Esophagus squamous epithelium (tissue), 5 donors: ENCODE data around the gene TMEM200A. TPM values are rescaled to one million over a fixed set of nuclear protein-coding genes. Genes with fewer than 3 reads are reported as not detected.
"Not testable (repeated sequence)": the region's sequence is repeated elsewhere in the genome, so short reads cannot be mapped to it uniquely, and the experiment has no call there.

ENCODE experiments used
- DNase-seq: peaks from one replicate; lab custom pipeline; 2025; lab: John Stamatoyannopoulos, UW
- H3K27ac ChIP-seq, 4 donors: fragments of 200-600 bp; sonication (generic); one replicate each; pipeline ENCODE4 v1.5.1; 2016 to 2019; ENCODE audit warnings: mild to moderate bottlenecking in 1 of 4
- H3K27me3 ChIP-seq, 4 donors: fragments of 200-600 bp; sonication (generic); 1 replicate in 3 of 4; 2 replicates in 1 of 4; pipeline versions ENCODE4 v1.5.1 to v1.6.0; 2017 to 2021; ENCODE audit warnings: antibody characterized with exemption in 1 of 4
- H3K36me3 ChIP-seq, 3 donors: fragments of 200-600 bp; sonication (generic); one replicate each; pipeline ENCODE4 v1.5.1; 2016 to 2019
- H3K4me1 ChIP-seq, 3 donors: fragments of 200-600 bp; sonication (generic); one replicate each; pipeline ENCODE4 v1.5.1; 2017 to 2019
- H3K4me3 ChIP-seq, 4 donors: fragments of 200-600 bp; sonication (generic); 1 replicate in 3 of 4; 2 replicates in 1 of 4; pipeline ENCODE4 v1.5.1; 2016 to 2019; ENCODE audit warnings: mild to moderate bottlenecking in 2 of 4, moderate library complexity in 1 of 4
- H3K9me3 ChIP-seq, 3 donors: fragments of 200-600 bp; sonication (generic); one replicate each; pipeline ENCODE4 v1.5.1; 2016 to 2019
- CTCF ChIP-seq, 6 experiments: fragments of 450-650 bp in 4 of 6; fragments of 200-600 bp in 2 of 6; sonication (generic) in 2 of 6; IDR thresholded peaks; one replicate each; pipeline ENCODE4 v1.5.1; 2016 to 2019; ENCODE audit warnings: antibody characterized with exemption in 6 of 6, mild to moderate bottlenecking in 4 of 6, moderate library complexity in 4 of 6
- POLR2A ChIP-seq, 4 donors: fragments of 450-650 bp; IDR thresholded peaks; one replicate each; pipeline ENCODE4 v1.6.1; 2017; ENCODE audit warnings: antibody characterized with exemption in 4 of 4, mild to moderate bottlenecking in 4 of 4, moderate library complexity in 3 of 4
- WGBS, 2 donors: methylation state at CpG; one replicate each; pipeline ENCODE4 v1.1.5; 2018; 5-methylcytosine and 5-hydroxymethylcytosine counted together
- intact Hi-C: fragments of 100-400 bp; cut with DNase I; formaldehyde crosslinking; loops from one replicate; pipeline ENCODE4 v1.15.0; 2022
- total RNA-seq, 4 donors: library from RNA; depleted of rRNA; stranded (reverse); fragments of >200 nt; gene quantifications; one replicate each; pipeline ENCODE4 v1.1.0, GENCODE V29; 2016
- donor health status: DM: yes; HTN: yes; CAD: no.

The TMEM200A gene
- total RNA-seq, 4 donors from 2014 or later: 0.31 to 1.9 (median 0.62) TPM; not detected in 1

GRCh38 chr6:130326496-130326895, 39.3 kb upstream of the TMEM200A start:
- no peak for DNase-seq
- no peak overlapping the region for H3K4me3 ChIP-seq
- no peak overlapping the region for H3K27ac ChIP-seq
- no peaks in the 10 kb centered on the region for H3K27me3 ChIP-seq
- TF ChIP-seq POLR2A (IDR thresholded peaks at IDR 0.05) (no peak), CTCF (IDR thresholded peaks at IDR 0.05) (no peak)
- H3K36me3 ChIP-seq: no peaks in the 10 kb centered on the region
- no peaks in the 10 kb centered on the region for H3K9me3 ChIP-seq
- no peaks in the 10 kb centered on the region for H3K4me1 ChIP-seq
- WGBS, 2 donors: 86 to 90% methylated on average over 3 of the region's 3 CpGs
- intact Hi-C loops: loop anchor here (10.0 kb wide), 1 partner anchor 528 kb away; no protein-coding TSS in a partner anchor

- no peaks in the 10 kb centered on the region for H3K27me3 ChIP-seq
- WGBS, 2 donors: 58 to 62% methylated on average over 3 of the region's 3 CpGs
- no peaks in the 10 kb centered on the region for H3K36me3 ChIP-seq
- H3K4me3 ChIP-seq: no peak overlapping the region
- TF ChIP-seq CTCF (IDR thresholded peaks at IDR 0.05): no peak
- no peaks in the 10 kb centered on the region for H3K9me3 ChIP-seq
- no peak for DNase-seq
- intact Hi-C loops: no loop called here
- H3K4me1 ChIP-seq: no peaks in the 10 kb centered on the region
- H3K27ac ChIP-seq: no peak overlapping the region
Measured at GRCh38 chr6:130337534-130337933, 28.3 kb upstream of the TMEM200A start.

- H3K9me3 ChIP-seq, DNase-seq, H3K4me3 ChIP-seq, H3K27me3 ChIP-seq, H3K36me3 ChIP-seq, intact Hi-C loops, H3K27ac ChIP-seq, H3K4me1 ChIP-seq: not testable (repeated sequence)
- 20 to 69% methylated on average over 1 to 4 of the region's 9 CpGs for WGBS, 2 donors
Measured at GRCh38 chr6:130346324-130346723, 19.5 kb upstream of the TMEM200A start.

GRCh38 chr6:130354322-130354721, 11.5 kb upstream of the TMEM200A start:
- intact Hi-C loops: no loop called here
- DNase-seq: no peak

GRCh38 chr6:130355572-130355971, 10.2 kb upstream of the TMEM200A start:
- no peaks in the 10 kb centered on the region for H3K4me1 ChIP-seq
- no peak overlapping the region for H3K4me3 ChIP-seq
- 88 to 94% methylated on average over 1 of the region's 1 CpG for WGBS, 2 donors
- peaks cover 0 to 13% (median 0%) of the 10 kb centered on the region in 4 donors for H3K27me3 ChIP-seq
- intact Hi-C loops: no loop called here
- no peaks in the 10 kb centered on the region for H3K9me3 ChIP-seq
- H3K27ac ChIP-seq: no peak overlapping the region
- TF ChIP-seq CTCF (IDR thresholded peaks at IDR 0.05): no peak
- no peak for TF ChIP-seq POLR2A (IDR thresholded peaks at IDR 0.05)
- no peak for DNase-seq
- H3K36me3 ChIP-seq: no peaks in the 10 kb centered on the region

More at GRCh38 chr6:130354322-130354721, 11.5 kb upstream of the TMEM200A start:
- Histone ChIP-seq H3K27me3 (peaks cover 0 to 13% (median 0%) of the 10 kb centered on the region in 4 donors), H3K4me3 (no peak overlapping the region), H3K4me1 (no peaks in the 10 kb centered on the region), H3K27ac (no peak overlapping the region), H3K36me3 (no peaks in the 10 kb centered on the region), H3K9me3 (no peaks in the 10 kb centered on the region)
- 71 to 75% methylated on average over 1 of the region's 1 CpG for WGBS, 2 donors
- TF ChIP-seq CTCF (IDR thresholded peaks at IDR 0.05) (no peak), POLR2A (IDR thresholded peaks at IDR 0.05) (no peak)

- TF ChIP-seq POLR2A (IDR thresholded peaks at IDR 0.05): no peak
- TF ChIP-seq CTCF (IDR thresholded peaks at IDR 0.05): no peak
Measured at GRCh38 chr6:130357436-130357835, 8.4 kb upstream of the TMEM200A start.

More at GRCh38 chr6:130357436-130357835, 8.4 kb upstream of the TMEM200A start:
- Histone ChIP-seq H3K27ac (no peak overlapping the region), H3K4me3 (no peak overlapping the region), H3K9me3 (no peaks in the 10 kb centered on the region), H3K4me1 (no peaks in the 10 kb centered on the region), H3K36me3 (no peaks in the 10 kb centered on the region), H3K27me3 (peaks cover 0 to 23% (median 0%) of the 10 kb centered on the region in 4 donors)
- intact Hi-C loops: no loop called here
- 25 to 41% methylated on average over 2 of the region's 2 CpGs for WGBS, 2 donors
- DNase-seq: no peak
